Measurements from ENCODE around the gene GALNT10.
A peak's percentile ranks its signal among the peaks of the same experiment; 100 is the strongest.

GALNT10 gene

DNA sequence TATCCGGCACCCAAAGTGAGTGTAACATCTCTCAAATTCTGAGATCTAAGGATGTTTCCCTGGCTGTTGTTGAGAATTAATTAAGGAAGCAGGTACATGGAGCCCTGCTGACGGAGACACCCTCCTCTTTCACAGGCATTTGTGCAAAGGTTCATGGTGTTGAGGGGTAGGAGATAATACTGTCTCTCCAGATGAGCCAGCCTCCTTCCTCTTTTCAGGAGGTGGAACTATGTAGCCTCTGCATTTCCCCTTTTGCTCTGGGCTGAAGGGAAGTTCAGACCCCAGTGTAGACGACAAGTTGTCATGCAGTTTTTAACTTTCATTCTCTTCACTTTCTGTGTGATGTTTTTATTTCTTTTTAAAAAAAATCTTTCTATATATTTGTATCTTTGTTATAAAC is 107.5 kb downstream of the GALNT10 start:
- DNase-seq (no peak), ATAC-seq (no peak)

DNA sequence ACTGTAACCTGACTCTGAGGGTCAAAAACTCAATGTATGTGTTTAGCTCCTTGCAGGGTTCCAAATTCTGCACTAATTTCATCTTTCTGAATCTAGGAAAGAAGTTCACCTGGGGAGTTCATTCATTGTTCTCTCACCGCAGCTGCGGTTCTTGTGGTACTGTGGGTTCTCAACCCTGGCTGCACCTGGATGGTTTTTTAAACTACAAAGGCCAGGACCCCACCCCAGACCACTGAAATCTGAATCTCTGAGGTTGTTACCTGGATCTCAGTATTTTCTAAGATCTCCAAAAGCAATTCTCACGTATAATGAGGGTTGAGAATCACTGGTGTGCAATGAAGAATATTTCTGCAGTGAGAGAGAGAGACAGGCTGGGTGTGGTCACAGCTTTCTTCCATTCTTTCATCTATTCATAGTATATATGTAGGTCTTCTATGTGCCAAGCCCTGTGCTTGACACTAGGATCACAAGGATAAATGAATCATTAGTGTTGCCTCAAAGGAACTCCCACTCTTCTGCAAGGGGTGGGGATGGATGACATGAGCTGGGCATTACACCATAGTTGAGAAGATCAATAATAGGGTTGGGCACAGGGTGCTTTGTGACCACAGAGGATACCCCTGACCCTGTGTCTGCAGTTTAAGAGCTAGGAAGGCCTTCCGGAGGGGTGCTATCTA is 109.8 kb downstream of the GALNT10 start:
- DNase-seq: no peak
- no peak for ATAC-seq

DNA sequence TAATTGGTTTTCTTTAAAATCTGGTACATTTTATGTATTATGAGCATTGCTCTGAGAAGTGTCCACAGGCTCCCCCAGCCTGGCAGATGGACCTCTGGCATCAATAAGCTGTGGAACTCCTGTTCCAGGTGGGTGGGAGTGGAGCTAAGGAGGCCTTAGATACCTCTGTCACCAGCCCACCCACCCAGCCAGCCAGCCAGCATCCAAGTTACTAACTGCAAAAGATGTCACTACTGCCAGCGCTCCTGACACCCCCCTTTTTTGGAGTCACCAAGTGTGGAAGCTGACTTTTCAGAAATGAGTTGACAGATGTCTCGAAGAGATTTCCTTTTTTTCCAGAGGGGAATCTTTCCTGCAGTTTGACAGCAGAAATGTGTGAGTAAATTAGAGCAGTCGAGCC is 111.2 kb downstream of the GALNT10 start:
- no peak for ATAC-seq

DNA sequence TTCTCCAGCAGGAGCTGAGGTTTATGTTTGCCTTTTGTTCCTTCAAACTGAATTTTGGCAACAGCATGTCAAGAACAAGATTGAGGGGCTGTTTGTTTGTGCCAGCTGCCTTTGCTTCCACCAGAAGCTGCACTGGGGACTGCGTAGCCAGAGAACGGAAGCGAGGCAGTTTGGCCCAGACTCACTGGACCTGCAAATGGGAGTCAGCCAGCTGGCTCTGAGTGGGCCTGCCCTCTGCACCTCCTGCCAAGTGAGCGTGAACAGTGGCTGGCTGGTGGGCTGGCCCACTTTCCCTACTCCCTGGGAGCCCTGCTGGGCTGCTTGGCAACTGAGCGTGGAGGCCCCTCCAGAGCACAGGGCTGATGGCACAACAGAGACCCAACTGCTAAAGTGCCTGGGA is 111.6 kb downstream of the GALNT10 start:
- DNase-seq (no peak), ATAC-seq (no peak)

More for the DNA sequence above, 111.2 kb downstream of the GALNT10 start:
- DNase-seq: no peak

DNA sequence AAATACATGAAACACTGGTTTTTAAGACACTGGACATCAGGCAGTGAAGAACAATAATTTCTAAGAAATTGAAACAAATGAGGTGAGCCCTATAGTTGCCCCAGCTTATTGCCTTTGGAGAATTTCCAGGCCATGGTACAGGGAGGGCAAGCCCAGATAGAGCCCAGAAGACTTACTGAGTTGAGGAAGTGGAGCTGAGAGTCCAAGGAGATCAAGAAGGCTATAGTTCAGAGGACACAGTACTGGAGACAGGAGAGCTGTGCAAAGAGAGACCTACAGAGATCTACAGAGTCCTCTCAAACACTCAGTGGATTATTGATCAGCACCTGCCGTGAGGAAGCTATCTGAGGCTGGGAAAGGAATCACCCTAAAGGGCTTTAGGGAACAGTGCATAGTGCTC is 112.6 kb downstream of the GALNT10 start:
- no peak for DNase-seq
- no peak for ATAC-seq

DNA sequence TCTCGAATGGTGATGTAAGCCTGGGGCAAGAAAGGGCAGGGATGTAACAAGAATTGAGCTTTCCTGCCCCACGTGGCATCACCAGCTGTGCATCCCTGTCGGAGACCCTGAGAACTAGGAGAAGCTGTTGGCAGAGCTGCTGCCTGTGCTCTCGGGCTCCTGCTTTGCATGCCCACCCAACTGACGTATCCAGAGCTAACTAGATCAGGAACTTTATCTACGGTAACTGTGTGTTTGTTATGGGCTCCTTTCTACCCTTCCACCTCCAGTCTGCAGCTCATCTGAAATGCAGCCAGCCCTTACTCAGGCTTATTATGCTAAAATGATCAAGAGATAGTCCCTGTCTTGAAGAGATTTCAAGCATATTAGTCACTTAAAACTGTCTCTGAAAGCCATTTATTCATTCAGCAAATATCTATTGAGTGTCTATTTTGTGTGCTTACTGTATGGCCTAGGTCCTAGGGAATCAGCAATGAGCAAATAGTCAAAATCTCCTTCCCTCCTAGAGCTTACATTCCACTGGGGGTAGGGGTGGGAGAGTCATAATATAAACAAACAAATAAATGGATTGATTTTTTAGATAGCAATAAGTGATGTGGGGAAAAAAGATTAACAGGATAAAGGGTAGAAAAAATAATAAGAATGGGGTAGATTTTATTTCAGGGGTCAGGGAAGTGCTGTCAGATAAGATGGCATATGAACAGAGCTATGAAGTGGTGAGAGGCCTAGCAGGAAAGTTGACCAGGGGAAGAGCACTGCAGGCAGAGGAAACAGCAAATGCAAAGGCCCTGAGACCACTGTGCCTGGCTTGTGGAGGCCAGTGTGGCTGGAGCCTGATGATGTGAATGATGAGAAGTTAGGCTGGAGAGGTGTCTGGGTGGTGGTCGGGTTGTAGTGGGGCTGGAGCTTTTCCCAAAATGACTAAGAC is 118.2 kb downstream of the GALNT10 start:
- ATAC-seq (no peak), DNase-seq (no peak)

DNA sequence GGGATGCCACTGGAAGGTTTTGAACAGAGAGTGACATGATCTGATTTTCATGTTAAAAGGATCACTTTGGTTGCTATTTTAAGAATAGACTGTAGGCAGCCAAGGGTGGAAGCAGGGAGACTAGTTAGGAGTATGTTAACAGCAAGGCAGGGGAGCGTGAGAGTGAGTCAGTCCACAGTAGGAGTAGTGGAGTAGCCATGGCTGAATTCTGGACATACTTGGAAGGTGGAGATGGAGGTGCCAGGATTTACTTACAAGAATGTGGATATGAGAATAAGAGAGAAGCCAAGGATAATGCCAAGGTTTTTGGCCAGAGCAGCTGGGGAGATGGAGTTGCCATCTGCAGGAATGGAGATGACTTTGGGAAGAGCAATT is 118.8 kb downstream of the GALNT10 start:
- DNase-seq (no peak), ATAC-seq (no peak)

DNA sequence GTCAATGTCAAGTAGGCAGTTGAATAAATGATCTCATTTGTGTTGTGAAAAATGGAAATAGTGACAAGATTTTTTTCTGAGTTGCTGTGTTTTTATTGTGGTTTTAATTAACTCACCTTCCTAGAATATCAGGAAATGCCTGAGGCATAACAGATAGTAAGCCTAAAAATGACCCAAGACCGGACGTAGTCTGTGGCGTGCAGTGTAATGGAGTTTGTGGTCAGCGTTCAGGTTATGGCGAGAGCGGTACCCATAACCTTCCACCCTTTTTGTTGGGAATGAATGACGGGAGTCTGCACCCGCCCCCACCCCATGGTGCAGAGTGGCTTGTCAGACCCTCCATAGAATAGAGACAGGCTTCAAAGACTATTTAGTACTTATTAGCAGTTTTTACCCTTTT is 119.3 kb downstream of the GALNT10 start:
- peak; percentile 5 for DNase-seq
- peak; percentile 67 for ATAC-seq

DNA sequence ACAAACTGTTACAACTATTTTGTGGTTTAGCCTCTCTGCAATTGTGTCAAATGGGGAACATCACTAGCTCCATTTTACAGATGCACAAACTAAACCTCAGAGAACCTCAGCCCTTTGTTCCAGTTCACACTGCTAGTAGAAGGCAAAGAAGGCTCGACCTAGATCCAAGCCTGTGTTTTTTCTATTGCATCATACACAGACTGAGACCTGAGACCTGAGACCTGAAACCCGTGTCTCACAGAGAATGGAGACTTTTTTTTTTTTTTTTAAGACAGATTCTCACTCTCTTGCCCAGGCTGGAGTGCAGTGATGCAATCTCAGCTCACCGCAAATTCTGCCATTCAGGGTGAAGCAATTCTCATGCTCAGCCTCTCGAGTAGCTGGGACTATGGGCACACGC is 120.8 kb downstream of the GALNT10 start:
- DNase-seq (no peak), ATAC-seq (peak; percentile 56)

DNA sequence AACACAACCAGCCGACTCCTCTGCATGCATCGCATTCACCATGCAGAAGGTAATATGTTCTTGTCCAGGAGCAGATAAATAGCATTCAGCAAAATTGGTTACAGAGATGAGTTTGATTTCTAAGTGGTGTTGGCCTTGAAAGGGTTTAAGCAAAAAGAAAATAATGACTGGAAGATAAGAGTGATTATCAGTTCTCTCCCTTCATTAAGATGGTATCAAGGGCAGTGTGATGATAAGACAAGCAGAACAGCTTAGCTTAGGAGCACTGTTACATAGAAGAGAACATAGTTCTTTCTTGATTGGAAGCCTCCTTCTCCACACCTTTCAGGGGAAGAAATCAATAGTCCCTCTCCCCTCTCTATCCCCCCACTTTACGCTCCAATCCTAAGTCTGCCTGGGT is 121.5 kb downstream of the GALNT10 start:
- DNase-seq (no peak), ATAC-seq (no peak)

DNA sequence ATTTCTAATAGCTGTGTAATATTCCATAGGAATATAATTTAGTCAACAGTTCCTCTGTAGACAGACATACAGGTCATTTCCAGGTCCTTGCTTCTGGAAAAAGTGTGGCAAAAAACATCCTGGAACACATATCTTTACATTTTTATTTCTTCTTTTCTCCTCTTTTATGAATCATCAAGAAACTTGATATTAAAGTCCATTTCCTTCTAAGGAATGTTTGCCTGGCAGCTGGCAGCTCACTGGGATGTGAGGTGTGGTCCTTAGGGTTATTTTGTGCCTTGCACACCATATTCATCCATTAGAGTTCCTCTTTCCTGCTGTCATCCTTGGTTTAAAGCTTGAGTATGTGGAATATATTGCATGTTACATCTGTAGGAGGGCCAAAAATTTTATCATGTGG is 122.0 kb downstream of the GALNT10 start:
- no peak for ATAC-seq
- no peak for DNase-seq

DNA sequence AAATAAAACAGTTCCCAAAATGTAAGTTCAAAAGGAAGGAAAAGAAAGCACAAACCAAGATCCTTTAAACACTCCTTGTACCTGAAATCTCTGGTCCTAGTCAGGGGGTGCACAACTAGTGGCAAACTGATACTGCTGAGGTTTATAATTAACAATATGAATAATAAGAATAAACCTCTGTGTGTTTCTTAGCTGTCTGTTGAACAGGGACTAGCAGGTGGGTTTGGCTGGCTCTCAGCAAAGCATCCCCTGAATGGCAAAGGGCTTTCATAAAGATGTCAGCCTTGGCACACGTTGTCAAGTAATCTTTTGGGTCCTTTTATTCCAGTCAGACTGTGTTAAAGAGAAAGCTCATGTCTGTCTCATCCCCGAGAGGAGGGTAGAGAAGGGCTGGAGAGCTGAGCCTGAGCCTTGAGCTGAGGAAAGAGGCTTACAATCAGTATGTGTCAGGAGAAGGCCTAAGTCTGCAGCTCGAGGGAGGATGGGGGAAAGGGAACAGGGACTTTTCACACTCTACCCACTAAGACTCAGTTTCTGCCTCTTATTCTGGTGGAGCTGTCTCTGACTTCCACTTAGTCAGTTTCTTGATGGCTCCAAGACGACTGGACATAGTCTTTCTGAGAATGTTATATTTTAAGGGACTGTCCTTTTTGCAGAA is 123.0 kb downstream of the GALNT10 start:
- DNase-seq: no peak
- no peak for ATAC-seq

DNA sequence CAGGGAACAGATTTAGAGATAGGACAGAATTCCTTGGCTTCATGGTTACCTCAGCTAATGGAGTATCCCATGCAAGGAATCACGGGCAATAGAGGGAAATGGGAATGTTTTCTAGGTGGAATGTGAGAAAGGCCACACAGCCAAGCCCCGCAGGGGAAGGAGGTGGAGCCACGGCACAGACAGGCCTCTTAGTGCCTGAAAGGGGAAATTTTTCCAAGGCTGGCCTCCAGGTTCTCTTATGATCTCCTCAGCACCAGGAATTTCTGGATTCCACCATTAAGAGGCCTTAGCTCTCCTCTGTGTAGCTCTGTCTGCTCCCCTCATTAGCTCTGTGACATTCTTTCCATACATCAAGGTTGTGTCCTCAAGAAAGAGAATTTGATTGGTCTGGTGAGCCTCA is 124.7 kb downstream of the GALNT10 start:
- no peak for DNase-seq
- no peak for ATAC-seq

DNA sequence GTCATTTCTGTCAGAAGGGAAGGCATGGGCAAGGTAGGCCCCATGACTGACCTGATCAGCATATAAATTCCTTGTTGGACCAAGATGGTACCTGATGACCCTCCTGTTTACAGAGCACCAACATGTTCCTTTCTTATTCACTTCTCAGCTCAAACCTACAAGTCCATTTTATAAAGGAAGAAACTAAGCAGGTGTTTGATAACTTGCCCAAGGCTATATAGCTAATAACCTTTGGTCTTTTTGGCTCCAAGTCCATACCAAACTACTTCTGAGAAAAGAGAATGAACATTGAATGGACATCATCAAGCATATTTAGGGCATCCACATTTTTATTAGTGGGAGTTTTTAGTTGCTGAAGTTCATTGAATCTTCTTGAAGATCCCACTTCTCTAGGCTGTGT is 125.2 kb downstream of the GALNT10 start:
- DNase-seq (no peak), ATAC-seq (no peak)

DNA sequence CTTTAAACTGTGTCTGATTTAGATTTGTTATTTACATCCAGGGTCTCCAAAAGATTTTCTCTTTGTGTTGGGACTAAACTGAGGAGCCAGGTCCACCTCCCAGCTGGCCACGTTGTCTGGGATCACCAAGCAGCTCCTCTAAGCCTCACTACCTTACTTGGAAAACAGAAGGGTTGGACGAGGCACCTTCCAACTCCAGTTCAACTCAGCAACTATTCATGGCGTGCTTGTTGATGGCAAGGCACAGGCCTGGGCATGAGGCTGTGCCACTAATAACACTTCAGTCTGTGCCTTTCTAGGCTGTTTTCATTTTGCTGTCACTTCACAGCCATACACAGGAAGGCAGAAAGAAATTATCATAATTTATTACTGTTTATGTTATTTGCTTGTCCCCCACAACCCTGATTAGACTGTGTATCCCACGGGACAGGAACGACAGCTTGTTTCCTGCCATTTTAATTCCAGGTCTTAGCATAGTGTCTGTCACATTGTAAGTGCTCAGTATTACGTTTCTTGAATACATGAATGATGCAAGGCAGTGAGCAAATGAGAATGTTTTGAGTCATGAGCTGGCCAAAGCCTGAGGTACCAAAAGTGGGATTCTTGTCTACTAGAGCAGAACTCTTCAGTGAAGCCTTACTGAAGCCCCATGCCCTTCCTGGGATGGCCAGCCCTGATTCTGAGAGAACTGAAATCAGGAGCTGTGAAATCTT is 125.8 kb downstream of the GALNT10 start:
- DNase-seq (no peak), ATAC-seq (no peak)

DNA sequence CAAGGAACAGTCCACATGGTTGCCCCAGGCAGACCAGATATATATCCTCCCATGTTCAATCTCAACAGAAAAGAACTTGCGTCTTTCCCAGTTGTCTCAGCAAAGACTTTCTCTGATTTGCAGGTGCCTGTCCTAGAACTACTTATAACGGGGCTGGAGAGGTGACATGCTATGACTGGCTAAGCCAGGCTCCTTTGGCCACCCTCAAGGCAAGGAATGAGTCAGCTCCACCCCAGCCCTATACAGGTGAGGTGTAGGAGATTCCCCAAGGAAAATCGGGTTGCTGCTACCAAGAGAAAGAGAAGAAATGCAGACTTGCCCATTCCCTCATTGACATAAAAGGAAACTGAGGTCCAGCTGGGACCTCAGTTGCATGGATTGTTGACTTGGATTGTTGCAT is 127.4 kb downstream of the GALNT10 start:
- DNase-seq (no peak), ATAC-seq (no peak)

DNA sequence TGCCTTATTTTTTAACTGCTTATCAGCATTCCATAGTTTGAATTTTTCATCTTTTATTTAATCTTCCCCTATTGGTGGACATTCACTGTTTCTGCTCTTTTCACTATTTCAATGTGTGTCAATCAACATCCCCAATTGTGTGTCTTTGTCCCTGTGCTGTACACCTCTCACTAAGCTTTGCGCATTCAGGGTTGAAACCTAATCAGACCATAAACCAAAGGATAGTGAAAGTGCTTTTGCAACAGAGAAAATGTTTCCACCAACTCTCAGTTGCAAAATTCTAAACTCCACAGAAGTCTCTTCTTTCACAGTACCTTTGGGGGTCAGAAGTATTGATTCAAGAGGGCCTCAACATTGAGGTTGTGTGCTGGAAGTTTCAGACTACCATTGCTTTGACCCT is 128.2 kb downstream of the GALNT10 start:
- ATAC-seq: no peak
- no peak for DNase-seq

DNA sequence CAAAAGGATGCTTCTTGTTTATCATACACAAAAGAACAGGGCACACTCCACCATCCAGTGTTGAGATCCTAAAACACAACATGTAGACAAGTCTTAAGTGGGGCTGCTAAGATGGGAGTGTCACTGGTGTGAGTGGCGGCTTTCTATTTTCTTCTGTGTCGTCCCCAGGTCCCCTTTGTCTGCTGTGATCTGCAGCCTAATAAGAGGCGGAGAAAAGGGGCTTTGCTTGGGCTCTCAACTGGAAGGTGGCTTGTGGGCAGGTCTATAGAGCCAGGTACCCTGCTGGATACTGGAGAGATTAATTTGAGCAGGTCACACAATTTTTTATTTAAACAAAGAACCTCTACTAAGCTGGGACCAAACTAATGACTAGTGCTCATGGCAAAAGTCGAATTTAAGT is 129.2 kb downstream of the GALNT10 start:
- ATAC-seq (no peak), DNase-seq (no peak)

DNA sequence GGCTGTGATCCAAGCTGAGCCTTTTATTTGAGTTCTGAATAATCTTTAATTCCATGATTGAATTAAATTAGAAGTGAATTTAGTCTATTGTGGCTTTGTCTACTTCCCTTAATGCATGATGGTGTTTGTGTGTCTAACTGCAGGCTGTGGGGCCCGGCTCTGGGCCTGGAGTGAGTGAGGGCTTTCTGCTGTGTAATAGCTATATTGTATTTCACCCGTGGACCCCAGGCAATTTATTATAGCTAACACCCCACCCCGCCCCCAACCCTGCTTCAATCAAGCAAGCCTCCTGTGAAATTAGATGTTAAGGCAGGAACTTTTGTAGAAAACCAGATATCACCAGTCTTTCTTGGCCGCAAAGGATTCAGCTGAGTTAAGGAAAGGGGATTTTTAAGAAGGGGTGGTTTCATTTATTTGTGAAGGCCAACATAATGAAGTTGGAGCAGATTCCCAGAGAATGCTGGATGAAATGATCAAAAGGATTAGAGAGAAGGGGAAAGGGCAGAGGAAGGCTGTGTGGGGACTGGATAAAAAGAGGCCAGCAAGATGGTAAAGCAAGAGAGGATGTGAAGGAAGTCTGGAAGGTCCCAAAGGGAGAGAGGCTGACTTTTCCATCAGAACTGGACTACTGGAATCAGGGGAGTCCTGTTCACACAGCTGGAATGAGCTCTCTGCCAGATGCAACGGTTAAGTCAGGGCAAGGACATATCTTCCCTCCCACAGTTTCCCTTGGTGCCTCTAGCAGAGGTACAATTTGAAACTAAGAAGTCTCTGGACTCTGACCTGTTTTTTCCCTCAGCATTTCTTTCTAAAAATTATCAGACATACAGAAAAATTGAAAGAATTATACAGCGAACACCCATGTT is 129.9 kb downstream of the GALNT10 start:
- ATAC-seq: no peak
- no peak for DNase-seq

DNA sequence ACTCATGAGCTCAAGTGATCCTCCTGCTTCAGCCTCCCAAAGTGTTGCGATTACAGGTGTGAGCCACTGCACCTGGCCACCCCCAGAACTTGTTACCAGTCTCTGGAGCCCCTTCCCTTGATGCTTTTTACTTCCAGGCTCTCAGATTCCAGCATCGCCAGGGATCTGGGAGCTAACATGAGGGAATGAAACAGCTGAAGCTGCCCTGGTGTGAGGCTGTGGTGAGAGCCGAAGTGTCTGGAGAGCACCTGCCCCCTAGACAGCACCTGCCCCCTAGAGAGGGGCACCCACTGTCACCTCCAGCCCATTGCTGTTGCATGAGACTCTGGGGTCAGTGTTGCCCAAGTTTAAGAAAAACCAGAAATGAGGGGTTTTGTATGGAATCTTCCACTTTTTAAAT is 131.0 kb downstream of the GALNT10 start:
- ATAC-seq: no peak
- DNase-seq: no peak

DNA sequence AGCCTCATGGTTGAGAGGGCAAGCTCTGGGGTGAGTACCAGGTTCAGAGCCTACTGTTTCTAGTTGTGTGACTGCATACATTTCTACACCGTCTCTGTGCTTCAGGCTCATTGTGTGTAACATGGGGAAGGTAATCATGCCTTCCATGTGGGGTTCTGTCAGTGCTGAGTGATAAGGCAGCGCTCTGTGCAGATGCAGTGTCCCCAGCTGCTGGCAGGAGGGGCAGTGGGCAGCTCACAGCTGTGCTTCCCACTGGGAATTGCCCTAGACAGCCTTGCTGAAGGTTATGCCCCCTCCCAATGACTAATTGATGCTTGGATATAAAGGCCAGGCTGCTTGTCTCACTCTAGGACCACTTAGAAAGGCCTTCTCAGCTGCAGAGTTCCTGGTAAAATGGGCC is 133.5 kb downstream of the GALNT10 start:
- DNase-seq (no peak), ATAC-seq (no peak)

DNA sequence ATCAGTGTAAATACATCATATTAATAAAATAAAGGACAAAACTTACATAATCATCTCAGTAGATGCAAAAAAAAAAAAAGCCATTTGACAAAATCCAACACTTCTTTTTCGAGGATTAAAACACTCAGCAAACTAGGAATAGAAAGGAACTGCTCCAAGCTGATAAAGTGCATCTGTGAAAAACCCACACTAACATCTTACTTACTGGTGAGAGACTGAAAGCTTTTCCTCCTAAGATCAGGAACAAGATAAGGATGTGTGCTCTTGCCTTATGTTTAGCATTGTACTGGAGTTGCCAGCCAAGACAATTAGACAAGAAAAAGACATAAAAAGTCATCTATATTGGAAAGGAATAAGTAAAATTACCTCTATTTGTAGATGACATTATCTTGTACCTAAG is 135.0 kb downstream of the GALNT10 start:
- ATAC-seq: no peak
- no peak for DNase-seq

All from stimulated activated naive CD8-positive, alpha-beta T cell treated with anti-CD3 and anti-CD28 coated beads, Interleukin-15, Interleukin-2, amounts not matched to agents 100 U/mL and 50 U/mL, for 24 hours (primary cell).